Liver (tissue), 9 donors: ENCODE measurements around the gene WDR62. TPM values are rescaled to one million over a fixed set of nuclear protein-coding genes. Genes with fewer than 3 reads are reported as not detected.

Source experiments
- DNase-seq: peaks from one replicate; pipeline ENCODE4 v3.0.0-alpha.2; 2017; ENCODE audit warnings: low spot score
- H3K27ac ChIP-seq, 2 donors: one replicate each; pipeline ENCODE4 v1.7.0; 2013; ENCODE audit warnings: inconsistent platforms in 2 of 2, low read length in 2 of 2, control low read depth in 1 of 2, low read depth in 1 of 2, mild to moderate bottlenecking in 1 of 2
- H3K27me3 ChIP-seq, 4 donors: one replicate each; pipeline versions ENCODE4 v1.6.1 to v1.7.0; 2013; ENCODE audit warnings: low read length in 3 of 4, inconsistent platforms in 1 of 4, mild to moderate bottlenecking in 1 of 4, moderate library complexity in 1 of 4; ENCODE audit not compliant: control insufficient read depth in 4 of 4, insufficient read depth in 4 of 4
- H3K36me3 ChIP-seq, 4 donors: one replicate each; pipeline versions ENCODE4 v1.6.1 to v1.7.0; 2013; ENCODE audit warnings: low read length in 3 of 4, mild to moderate bottlenecking in 3 of 4, low read depth in 1 of 4, moderate library complexity in 1 of 4; ENCODE audit not compliant: control insufficient read depth in 4 of 4, insufficient read depth in 3 of 4
- H3K4me1 ChIP-seq, 4 donors: one replicate each; pipeline versions ENCODE4 v1.6.1 to v1.7.0; 2013; ENCODE audit warnings: low read length in 3 of 4, mild to moderate bottlenecking in 3 of 4, moderate library complexity in 1 of 4; ENCODE audit not compliant: control insufficient read depth in 4 of 4, insufficient read depth in 4 of 4
- H3K4me3 ChIP-seq, 3 donors: one replicate each; pipeline versions ENCODE4 v1.6.1 to v1.7.0; 2013; ENCODE audit warnings: low read length in 3 of 3, control low read depth in 1 of 3, low read depth in 1 of 3, mild to moderate bottlenecking in 1 of 3
- H3K9ac ChIP-seq, 2 donors: one replicate each; pipeline ENCODE4 v1.7.0; 2013; ENCODE audit warnings: low read length in 2 of 2, mild to moderate bottlenecking in 2 of 2, moderate library complexity in 2 of 2, control low read depth in 1 of 2, low read depth in 1 of 2
- H3K9me3 ChIP-seq, 4 donors: one replicate each; pipeline versions ENCODE4 v1.6.1 to v1.7.0; 2013; ENCODE audit warnings: low read length in 3 of 4; ENCODE audit not compliant: control insufficient read depth in 4 of 4
- ATF3 ChIP-seq: IDR thresholded peaks from 2 replicates; pipeline ENCODE4 v1.6.1; 2016; ENCODE audit warnings: antibody characterized with exemption
- CTCF ChIP-seq: fragments of 150-350 bp; IDR thresholded peaks from 2 replicates; pipeline ENCODE4 v1.5.1; 2017; ENCODE audit warnings: improper control_type of control experiment, low read depth, low read length; ENCODE audit not compliant: missing input control
- EGR1 ChIP-seq, 2 donors: IDR thresholded peaks; 2 replicates each; pipeline ENCODE4 v1.6.1; 2016 to 2018; ENCODE audit warnings: antibody characterized with exemption in 2 of 2, low read depth in 2 of 2
- FOXA1 ChIP-seq: IDR thresholded peaks from 2 replicates; pipeline ENCODE4 v1.6.1; 2016; ENCODE audit warnings: antibody characterized with exemption
- FOXA2 ChIP-seq: IDR thresholded peaks from 2 replicates; pipeline ENCODE4 v1.6.1; 2016; ENCODE audit warnings: antibody characterized with exemption
- GABPA ChIP-seq, 2 donors: IDR thresholded peaks in 1 of 2; conservative IDR thresholded peaks in 1 of 2; 2 replicates each; pipeline ENCODE4 v1.6.1; 2016; ENCODE audit warnings: antibody characterized with exemption in 2 of 2, mild to moderate bottlenecking in 1 of 2, moderate library complexity in 1 of 2
- HNF4A ChIP-seq, 2 donors: conservative IDR thresholded peaks; 2 replicates each; pipeline ENCODE4 v1.6.1; 2016; ENCODE audit warnings: antibody characterized with exemption in 2 of 2, mild to moderate bottlenecking in 2 of 2
- HNF4G ChIP-seq: IDR thresholded peaks from 2 replicates; pipeline ENCODE4 v1.6.1; 2016; ENCODE audit warnings: antibody characterized with exemption
- JUND ChIP-seq, 2 donors: IDR thresholded peaks; 2 replicates each; pipeline ENCODE4 v1.6.1; 2016; ENCODE audit warnings: antibody characterized with exemption in 2 of 2
- MAX ChIP-seq: IDR thresholded peaks from 2 replicates; pipeline ENCODE4 v1.6.1; 2016; ENCODE audit warnings: antibody characterized with exemption
- NR2F2 ChIP-seq: IDR thresholded peaks from 2 replicates; pipeline ENCODE4 v1.6.1; 2016; ENCODE audit warnings: antibody characterized with exemption
- RAD21 ChIP-seq, 2 donors: IDR thresholded peaks; 2 replicates each; pipeline ENCODE4 v1.6.1; 2016; ENCODE audit warnings: antibody characterized with exemption in 2 of 2, mild to moderate bottlenecking in 2 of 2
- REST ChIP-seq: IDR thresholded peaks from 2 replicates; pipeline ENCODE4 v1.6.1; 2016; ENCODE audit warnings: antibody characterized with exemption, mild to moderate bottlenecking
- RXRA ChIP-seq, 2 donors: IDR thresholded peaks; 2 replicates each; pipeline ENCODE4 v1.6.1; 2017 to 2018; ENCODE audit warnings: antibody characterized with exemption in 2 of 2, mild to moderate bottlenecking in 1 of 2
- SP1 ChIP-seq: IDR thresholded peaks from 2 replicates; pipeline ENCODE4 v1.6.1; 2018; ENCODE audit warnings: antibody characterized with exemption, mild to moderate bottlenecking
- TAF1 ChIP-seq: conservative IDR thresholded peaks from 2 replicates; pipeline ENCODE4 v1.6.1; 2016; ENCODE audit warnings: antibody characterized with exemption, mild to moderate bottlenecking
- YY1 ChIP-seq: IDR thresholded peaks from 2 replicates; pipeline ENCODE4 v1.6.1; 2016; ENCODE audit warnings: antibody characterized with exemption, mild to moderate bottlenecking
- ZBTB33 ChIP-seq: IDR thresholded peaks from 2 replicates; pipeline ENCODE4 v1.6.1; 2016; ENCODE audit warnings: antibody characterized with exemption
- WGBS: extraction: QIAGEN DNeasy Blood & Tissue Kit; methylation state at CpG from one replicate; pipeline ENCODE4 v1.1.7; 2013; 5-methylcytosine and 5-hydroxymethylcytosine counted together
- polyA plus RNA-seq, 2 donors: library from polyadenylated mRNA; stranded (reverse) in 1 of 2; unstranded in 1 of 2; fragments of 200-250 nt in 1 of 2; fragments of >200 nt in 1 of 2; fragmentation: Nextera tagmentation in 1 of 2; extraction: Ambion mirVana in 1 of 2; gene quantifications; one replicate each; pipeline versions ENCODE4 v1.2.1 to v1.2.3, GENCODE V29; 2013 to 2015
- total RNA-seq, 2 donors: library from RNA; depleted of rRNA; stranded (reverse); fragments of >200 nt; gene quantifications; one replicate each; pipeline ENCODE4 v1.2.3, GENCODE V29; 2014
- donor health status: healthy.
- donor health status: healthy.
- donor health status: healthy.
- donor health status: healthy.
- donor health status: healthy.

The WDR62 gene
- total and polyA plus RNA-seq, 4 donors = 0.26 to 6.6 (median 0.71) TPM

GRCh38 chr19:36054119-36054732 is 471 bp upstream of the WDR62 start, which contains the start of gene THAP8:
THAP8 (minus strand) TSS chr19:36054285; CDS start chr19:36054217, 68 bp downstream.
- H3K27ac ChIP-seq = peak within 1 kb of the TSS; percentile 84 to 96
- H3K9ac ChIP-seq = peak within 1 kb of the TSS; percentile 30 to 57
- no peaks in the 10 kb centered on the region for H3K36me3 ChIP-seq
- peak; percentile 99 for DNase-seq
- no peaks in the 10 kb centered on the region for H3K9me3 ChIP-seq
- peak within 1 kb of the TSS; percentile 44 to 75 (median 73) for H3K4me3 ChIP-seq
- under 1% methylated on average over 56 of the region's 56 CpGs for WGBS
- H3K4me1 ChIP-seq = peaks cover 3 to 23% (median 19%) of the 10 kb centered on the region in 4 donors
- TF ChIP-seq EGR1 (IDR thresholded peaks at IDR 0.05; ENCODE audit: low read depth in 2 of 2) (no peak), RAD21 (IDR thresholded peaks at IDR 0.05) (peak in 1 of 2 donors; percentile 30), HNF4G (peak; percentile 9), FOXA1 (peak; percentile 41), ZBTB33 (peak; percentile 92), GABPA (IDR thresholded peaks at IDR 0.05 in 1 of 2, conservative IDR thresholded peaks at IDR 0.05 in 1 of 2) (peak in 1 of 2 donors; percentile 77), RXRA (IDR thresholded peaks at IDR 0.05) (peak; percentile 70 to 71), JUND (IDR thresholded peaks at IDR 0.05) (peak; percentile 14 to 69), MAX (peak; percentile 90), FOXA2 (no peak), TAF1 (peak; percentile 55), NR2F2 (peak; percentile 27), REST (peak; percentile 77), YY1 (peak; percentile 74), HNF4A (conservative IDR thresholded peaks at IDR 0.05) (peak in 1 of 2 donors; percentile 57), SP1 (peak; percentile 89), ATF3 (peak; percentile 43), CTCF (peak; percentile 36)
- no peaks in the 10 kb centered on the region for H3K27me3 ChIP-seq
